ENCODE data around the gene TSHZ2.

The TSHZ2 gene

DNA sequence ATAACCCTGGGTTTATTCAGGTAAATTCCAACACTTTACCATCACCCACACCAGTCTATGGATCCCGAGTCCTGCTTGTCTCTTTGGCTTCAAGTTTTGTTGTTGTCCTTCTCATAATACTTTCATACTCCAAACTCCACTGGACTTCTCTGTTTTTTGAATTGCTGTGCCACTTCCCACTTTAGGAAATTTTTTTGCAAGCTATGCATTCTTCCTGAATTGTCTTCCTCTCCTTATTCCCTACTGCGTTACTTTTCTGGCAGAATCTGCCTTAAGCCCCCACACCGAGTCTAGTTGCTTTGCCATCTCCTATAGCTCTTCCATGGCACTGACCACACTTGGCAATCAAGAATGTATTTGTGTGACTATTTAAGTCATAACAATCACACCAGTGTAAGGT lies 96.1 kb downstream of the TSHZ2 start:
- no peak for TF ChIP-seq CTCF (IDR thresholded peaks at IDR 0.05; ENCODE audit: unreplicated experiment in 3 of 3)
- Mint-ChIP-seq H3K4me3 (no peak overlapping the region), H3K36me3 (ENCODE audit: low read depth) (peaks cover 27% of the 10 kb centered on the region), H3K4me1 (peaks cover 32% of the 10 kb centered on the region), H3K27me3 (ENCODE audit: low read depth) (no peaks in the 10 kb centered on the region), H3K27ac (no peak overlapping the region), H3K9me3 (peaks cover 8% of the 10 kb centered on the region)

- Mint-ChIP-seq H3K36me3 (ENCODE audit: low read depth) (peaks cover 27% of the 10 kb centered on the region), H3K4me3 (no peak overlapping the region), H3K27me3 (ENCODE audit: low read depth) (no peaks in the 10 kb centered on the region), H3K9me3 (peaks cover 8% of the 10 kb centered on the region), H3K4me1 (peaks cover 39% of the 10 kb centered on the region), H3K27ac (peak overlapping the region; percentile 44 to 82 (median 73))
- TF ChIP-seq CTCF (IDR thresholded peaks at IDR 0.05; ENCODE audit: unreplicated experiment in 3 of 3), result no peak
Measured at GRCh38 chr20:53069132-53069531, 97.0 kb downstream of the TSHZ2 start.

DNA sequence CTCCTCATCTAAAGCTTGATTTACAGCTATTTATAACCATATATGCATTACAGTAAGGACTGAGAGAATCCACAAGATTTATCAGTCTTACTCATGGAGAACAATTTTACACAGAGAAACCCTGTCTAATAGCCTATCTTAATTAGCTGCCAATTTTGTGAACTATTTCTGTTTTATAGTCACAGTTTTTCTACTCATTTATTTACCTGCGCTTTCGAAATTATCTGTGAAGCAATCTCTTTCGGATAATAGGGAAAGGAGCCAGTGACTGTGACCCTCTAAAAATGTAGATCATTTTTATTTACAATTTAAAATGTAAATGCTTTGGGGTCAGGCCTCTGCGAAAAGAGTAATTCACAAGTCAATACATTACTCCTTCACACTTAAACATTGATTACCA lies 98.1 kb downstream of the TSHZ2 start:
- Mint-ChIP-seq H3K36me3 (ENCODE audit: low read depth) (peaks cover 22% of the 10 kb centered on the region), H3K9me3 (peaks cover 8% of the 10 kb centered on the region), H3K4me1 (peaks cover 40% of the 10 kb centered on the region), H3K27ac (peak overlapping the region; percentile 45 to 82 (median 82)), H3K27me3 (ENCODE audit: low read depth) (no peaks in the 10 kb centered on the region), H3K4me3 (no peak overlapping the region)
- TF ChIP-seq CTCF (IDR thresholded peaks at IDR 0.05; ENCODE audit: unreplicated experiment in 3 of 3), result no peak

- H3K4me3 Mint-ChIP-seq, result peak overlapping the region in 2 of 3 experiments; percentile 3 to 41
- H3K27me3 Mint-ChIP-seq (ENCODE audit: low read depth), result no peaks in the 10 kb centered on the region
- H3K36me3 Mint-ChIP-seq (ENCODE audit: low read depth), result peaks cover 19% of the 10 kb centered on the region
- H3K4me1 Mint-ChIP-seq, result peaks cover 40% of the 10 kb centered on the region
- H3K9me3 Mint-ChIP-seq, result peaks cover 8% of the 10 kb centered on the region
- peak overlapping the region; percentile 45 to 82 (median 82) for H3K27ac Mint-ChIP-seq
- no peak for TF ChIP-seq CTCF (IDR thresholded peaks at IDR 0.05; ENCODE audit: unreplicated experiment in 3 of 3)
Measured at GRCh38 chr20:53070706-53071392, 98.7 kb downstream of the TSHZ2 start.

- Mint-ChIP-seq H3K27me3 (ENCODE audit: low read depth) (no peaks in the 10 kb centered on the region), H3K27ac (peak overlapping the region in 2 of 3 experiments; percentile 82), H3K4me1 (peaks cover 40% of the 10 kb centered on the region), H3K4me3 (no peak overlapping the region), H3K36me3 (ENCODE audit: low read depth) (peaks cover 17% of the 10 kb centered on the region), H3K9me3 (peaks cover 6% of the 10 kb centered on the region)
- no peak for TF ChIP-seq CTCF (IDR thresholded peaks at IDR 0.05; ENCODE audit: unreplicated experiment in 3 of 3)
Measured at GRCh38 chr20:53071833-53072232, 99.7 kb downstream of the TSHZ2 start.
